Spleen (tissue), 11 donors: ENCODE data around the gene PTPRM. TPM values are rescaled to one million over a fixed set of nuclear protein-coding genes. Genes with fewer than 3 reads are reported as not detected.

Experiments used
- DNase-seq: peaks from one replicate; pipeline ENCODE4 v3.0.0-alpha.2; 2020
- H3K27ac ChIP-seq, 8 donors: fragments of 200-600 bp; sonication (generic) in 7 of 8; 1 replicate in 4 of 8; 2 replicates in 4 of 8; pipeline versions ENCODE4 v1.5.0 to v1.8.0; 2016 to 2021; ENCODE audit warnings: inconsistent platforms in 4 of 8, mild to moderate bottlenecking in 4 of 8, moderate library complexity in 1 of 8
- H3K27me3 ChIP-seq, 7 donors: fragments of 200-600 bp; sonication (generic) in 6 of 7; replicated peaks in 1 of 7; 1 replicate in 4 of 7; 2 replicates in 3 of 7; pipeline versions ENCODE4 v1.5.0 to v1.8.0; 2016 to 2021; ENCODE audit warnings: inconsistent platforms in 3 of 7, mild to moderate bottlenecking in 1 of 7
- H3K36me3 ChIP-seq, 6 donors: fragments of 200-600 bp; sonication (generic) in 5 of 6; 1 replicate in 4 of 6; 2 replicates in 2 of 6; pipeline versions ENCODE4 v1.5.0 to v1.8.0; 2016 to 2021; ENCODE audit warnings: inconsistent platforms in 2 of 6
- H3K4me1 ChIP-seq, 6 donors: fragments of 200-600 bp; sonication (generic) in 5 of 6; 1 replicate in 3 of 6; 2 replicates in 3 of 6; pipeline versions ENCODE4 v1.5.0 to v1.8.0; 2016 to 2021; ENCODE audit warnings: inconsistent platforms in 3 of 6
- H3K4me3 ChIP-seq, 8 donors: fragments of 200-600 bp; sonication (generic) in 7 of 8; 1 replicate in 4 of 8; 2 replicates in 4 of 8; pipeline versions ENCODE4 v1.5.0 to v1.8.0; 2016 to 2021; ENCODE audit warnings: inconsistent platforms in 4 of 8, mild to moderate bottlenecking in 4 of 8, moderate library complexity in 2 of 8
- H3K9me3 ChIP-seq, 8 donors: fragments of 200-600 bp; sonication (generic) in 7 of 8; 1 replicate in 4 of 8; 2 replicates in 4 of 8; pipeline versions ENCODE4 v1.5.0 to v1.8.0; 2016 to 2021; ENCODE audit warnings: inconsistent platforms in 4 of 8
- POLR2A ChIP-seq, 3 donors: fragments of 450-650 bp; IDR thresholded peaks; one replicate each; pipeline ENCODE4 v1.5.1; 2017; ENCODE audit warnings: antibody characterized with exemption in 3 of 3, mild to moderate bottlenecking in 1 of 3
- POLR2AphosphoS5 ChIP-seq, 3 donors: sonication (generic); formaldehyde crosslinking; IDR thresholded peaks; one replicate each; pipeline ENCODE4 v1.5.1; 2017; ENCODE audit warnings: antibody characterized with exemption in 3 of 3
- WGBS, 5 donors: extraction: QIAGEN DNeasy Blood & Tissue Kit in 3 of 5; methylation state at CpG; one replicate each; pipeline versions ENCODE4 v1.1.5 to v1.1.7; 2013 to 2018; 5-methylcytosine and 5-hydroxymethylcytosine counted together
- intact Hi-C: fragments of 100-400 bp; cut with DNase I; formaldehyde crosslinking; loops from one replicate; pipeline ENCODE4 v1.15.0; 2023; ENCODE audit warnings: low total_unique reads
- polyA plus RNA-seq, 3 donors: library from polyadenylated mRNA; stranded (reverse); fragments of 200-250 nt; gene quantifications; one replicate each; pipeline ENCODE4 v1.2.1, GENCODE V29; 2013
- total RNA-seq, 7 donors: library from RNA; depleted of rRNA in 3 of 7; stranded (reverse); fragments of >200 nt in 3 of 7; fragmentation: NEBNext Ultra II Directional in 4 of 7; extraction: Animal tissue kit (Norgen Biotek cat#: 25700) in 4 of 7; gene quantifications; one replicate each; pipeline versions ENCODE4 v1.1.0 to v1.2.1, GENCODE V29; 2016 to 2021
- TF ChIP-seq, protein P1 (sequence below), 11 experiments: fragments of 200-600 bp in 7 of 11; fragments of 450-650 bp in 4 of 11; sonication (generic) in 4 of 11; IDR thresholded peaks in 8 of 11; conservative IDR thresholded peaks in 3 of 11; 1 replicate in 7 of 11; 2 replicates in 4 of 11; pipeline versions ENCODE4 v1.4.0 to v1.8.0; 2016 to 2021; ENCODE audit warnings: antibody characterized with exemption in 11 of 11, inconsistent platforms in 4 of 11, mild to moderate bottlenecking in 1 of 11
- donor health status: healthy with polysubstance abuse.
- donor health status: DM: no; HTN: no; CAD: no; lungs with moderate emphysema.
- donor health status: DM: no; HTN: no; CAD: no.
- donor health status: Bipolar disorder and iron deficiency.
- donor health status: healthy.
- donor health status: DM: no; HTN: no; CAD: no.
- donor health status: DM: yes; HTN: yes; CAD: no.

Gene PTPRM
- total and polyA plus RNA-seq, 10 donors: 23.5 to 97.8 (median 62.8) TPM

DNA sequence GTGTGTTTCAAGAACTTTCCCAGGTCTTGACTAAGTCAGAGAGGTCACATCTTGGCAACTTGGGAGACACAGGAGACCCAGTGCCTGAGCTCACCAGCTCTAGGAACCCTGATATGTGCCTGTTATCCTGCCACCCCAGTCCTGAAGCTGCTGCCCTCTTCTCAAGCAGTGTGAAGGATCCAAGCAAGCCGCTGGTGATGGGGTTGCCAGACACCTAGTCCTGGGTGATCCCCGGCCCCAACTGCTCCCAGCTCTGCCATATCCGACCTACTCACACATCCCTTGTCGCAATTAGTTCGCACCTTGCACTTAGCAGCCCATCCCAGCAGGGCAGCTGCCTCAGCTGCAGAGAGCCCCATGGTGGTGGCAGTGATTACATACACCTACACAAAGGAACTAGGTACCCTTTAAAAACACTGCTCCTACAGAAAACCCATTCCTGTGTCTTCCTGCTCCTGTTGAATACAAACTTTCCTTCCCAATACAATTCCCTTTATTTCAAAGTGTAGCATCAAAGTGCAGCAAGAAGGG, 794.9 kb downstream of the PTPRM start:
- H3K4me1 ChIP-seq: peaks cover 0 to 5% (median 3%) of the 10 kb centered on the region in 6 donors
- DNase-seq: no peak
- no peak overlapping the region for H3K4me3 ChIP-seq
- H3K36me3 ChIP-seq: no peaks in the 10 kb centered on the region
- intact Hi-C loops: no loop called here
- 84 to 95% (median 91%) methylated on average over 4 to 5 of the region's 5 CpGs for whole genome bisulfite sequencing, 5 donors
- H3K27me3 ChIP-seq: peaks cover 0 to 16% (median 3%) of the 10 kb centered on the region in 7 donors
- H3K27ac ChIP-seq: no peak overlapping the region
- H3K9me3 ChIP-seq: no peaks in the 10 kb centered on the region
- TF ChIP-seq POLR2AphosphoS5 (IDR thresholded peaks at IDR 0.05) (no peak), POLR2A (IDR thresholded peaks at IDR 0.05) (no peak)
- TF ChIP-seq, protein P1, sequence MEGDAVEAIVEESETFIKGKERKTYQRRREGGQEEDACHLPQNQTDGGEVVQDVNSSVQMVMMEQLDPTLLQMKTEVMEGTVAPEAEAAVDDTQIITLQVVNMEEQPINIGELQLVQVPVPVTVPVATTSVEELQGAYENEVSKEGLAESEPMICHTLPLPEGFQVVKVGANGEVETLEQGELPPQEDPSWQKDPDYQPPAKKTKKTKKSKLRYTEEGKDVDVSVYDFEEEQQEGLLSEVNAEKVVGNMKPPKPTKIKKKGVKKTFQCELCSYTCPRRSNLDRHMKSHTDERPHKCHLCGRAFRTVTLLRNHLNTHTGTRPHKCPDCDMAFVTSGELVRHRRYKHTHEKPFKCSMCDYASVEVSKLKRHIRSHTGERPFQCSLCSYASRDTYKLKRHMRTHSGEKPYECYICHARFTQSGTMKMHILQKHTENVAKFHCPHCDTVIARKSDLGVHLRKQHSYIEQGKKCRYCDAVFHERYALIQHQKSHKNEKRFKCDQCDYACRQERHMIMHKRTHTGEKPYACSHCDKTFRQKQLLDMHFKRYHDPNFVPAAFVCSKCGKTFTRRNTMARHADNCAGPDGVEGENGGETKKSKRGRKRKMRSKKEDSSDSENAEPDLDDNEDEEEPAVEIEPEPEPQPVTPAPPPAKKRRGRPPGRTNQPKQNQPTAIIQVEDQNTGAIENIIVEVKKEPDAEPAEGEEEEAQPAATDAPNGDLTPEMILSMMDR (IDR thresholded peaks at IDR 0.05 in 8 of 11, conservative IDR thresholded peaks at IDR 0.05 in 3 of 11): no peak

DNA sequence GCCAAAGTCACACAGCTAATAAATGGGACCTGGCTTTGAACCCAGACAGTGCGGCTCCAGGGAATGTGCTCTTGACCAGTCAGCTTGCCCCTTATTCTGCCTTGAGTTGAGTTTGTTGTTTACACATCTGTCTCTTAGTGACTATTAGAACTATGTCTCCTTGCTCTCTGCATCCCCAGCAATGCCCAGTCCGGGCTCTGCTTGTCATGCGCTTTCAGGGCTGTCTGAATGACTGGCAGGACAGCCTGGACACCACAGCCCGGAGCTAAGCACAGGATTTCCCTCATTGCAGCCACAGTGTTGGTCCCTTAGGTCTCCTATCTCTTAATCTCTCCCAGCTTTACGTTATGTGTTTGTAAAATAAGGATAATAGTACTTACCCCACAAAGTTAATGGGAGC, 795.7 kb downstream of the PTPRM start:
- WGBS, 5 donors: 83 to 93% (median 89%) methylated on average over 5 of the region's 5 CpGs
- intact Hi-C loops: no loop called here
- no peak overlapping the region for H3K27ac ChIP-seq
- no peak for DNase-seq
- no peaks in the 10 kb centered on the region for H3K36me3 ChIP-seq
- no peak for TF ChIP-seq POLR2AphosphoS5 (IDR thresholded peaks at IDR 0.05)
- no peak for TF ChIP-seq POLR2A (IDR thresholded peaks at IDR 0.05)
- TF ChIP-seq, protein P1 (IDR thresholded peaks at IDR 0.05 in 8 of 11, conservative IDR thresholded peaks at IDR 0.05 in 3 of 11): no peak
- H3K4me1 ChIP-seq: peaks cover 0 to 12% (median 9%) of the 10 kb centered on the region in 6 donors
- no peaks in the 10 kb centered on the region for H3K9me3 ChIP-seq
- peaks cover 0 to 25% (median 5%) of the 10 kb centered on the region in 7 donors for H3K27me3 ChIP-seq
- H3K4me3 ChIP-seq: no peak overlapping the region

DNA sequence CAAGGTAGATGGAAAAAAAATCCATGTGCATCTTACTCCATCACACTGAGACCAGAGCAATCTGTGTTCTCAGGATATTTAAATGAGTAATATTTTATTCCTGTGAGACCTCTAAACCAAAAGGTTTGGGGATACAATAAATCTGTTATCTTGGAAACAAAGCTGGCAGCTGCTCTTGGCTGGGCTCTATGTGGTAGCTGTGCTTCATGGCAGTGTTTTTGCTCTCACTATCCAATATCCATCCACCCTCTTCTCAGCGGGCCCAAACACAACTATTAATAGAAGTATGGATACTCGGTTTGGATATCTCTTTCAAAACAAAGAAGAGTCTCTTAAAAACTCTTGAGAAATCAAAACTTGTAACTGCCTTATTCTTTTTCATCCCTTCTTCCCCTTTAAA, 797.3 kb downstream of the PTPRM start:
- H3K27ac ChIP-seq: no peak overlapping the region
- no peaks in the 10 kb centered on the region for H3K9me3 ChIP-seq
- TF ChIP-seq POLR2AphosphoS5 (IDR thresholded peaks at IDR 0.05) (no peak), POLR2A (IDR thresholded peaks at IDR 0.05) (no peak)
- TF ChIP-seq, protein P1 (IDR thresholded peaks at IDR 0.05 in 8 of 11, conservative IDR thresholded peaks at IDR 0.05 in 3 of 11): no peak
- H3K4me3 ChIP-seq: no peak overlapping the region
- intact Hi-C loops: no loop called here
- H3K4me1 ChIP-seq: peaks cover 0 to 12% (median 9%) of the 10 kb centered on the region in 6 donors
- WGBS, 5 donors: 81 to 94% (median 90%) methylated on average over 2 of the region's 2 CpGs
- H3K27me3 ChIP-seq: peaks cover 0 to 40% (median 5%) of the 10 kb centered on the region in 7 donors
- no peaks in the 10 kb centered on the region for H3K36me3 ChIP-seq
- no peak for DNase-seq

DNA sequence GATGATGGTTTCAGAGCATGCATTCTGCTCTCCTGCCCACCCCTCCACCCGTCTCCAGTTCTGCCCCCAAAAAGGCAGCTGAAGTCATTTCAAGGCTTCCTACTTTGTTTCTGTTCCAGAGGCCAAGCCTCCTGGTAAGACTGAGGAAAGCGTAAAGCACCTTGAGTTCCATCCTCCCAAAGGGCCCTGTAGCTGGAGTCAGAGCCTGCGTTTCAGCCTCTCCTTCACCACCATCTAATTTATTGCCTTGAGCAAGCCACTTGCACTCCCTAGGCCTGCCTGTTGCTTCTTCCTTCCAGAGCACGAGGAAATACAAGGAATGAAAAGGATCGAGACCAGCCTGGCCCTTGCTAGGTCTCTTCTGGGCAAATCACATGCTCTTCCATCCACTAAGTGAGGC, 797.9 kb downstream of the PTPRM start:
- Histone ChIP-seq H3K36me3 (no peaks in the 10 kb centered on the region), H3K27ac (no peak overlapping the region), H3K4me3 (no peak overlapping the region), H3K9me3 (no peaks in the 10 kb centered on the region), H3K4me1 (peaks cover 0 to 12% (median 9%) of the 10 kb centered on the region in 6 donors), H3K27me3 (peaks cover 0 to 46% (median 5%) of the 10 kb centered on the region in 7 donors)
- no peak for TF ChIP-seq POLR2A (IDR thresholded peaks at IDR 0.05)
- TF ChIP-seq, protein P1 (IDR thresholded peaks at IDR 0.05 in 8 of 11, conservative IDR thresholded peaks at IDR 0.05 in 3 of 11): no peak
- no peak for TF ChIP-seq POLR2AphosphoS5 (IDR thresholded peaks at IDR 0.05)
- intact Hi-C loops: no loop called here
- 86 to 91% (median 88%) methylated on average over 5 of the region's 5 CpGs for WGBS, 5 donors
- DNase-seq: no peak
